Calu3 (cell line): ENCODE measurements around the gene TMEM179B. TPM values are rescaled to one million over a fixed set of nuclear protein-coding genes. Genes with fewer than 3 reads are reported as not detected.
A peak's percentile ranks its signal among the peaks of the same experiment; 100 is the strongest.

Source experiments
- BruUV-seq: library from RNA; stranded (reverse); fragments of 400-500 nt; replicated peaks from 2 replicates; lab custom pipeline; 2021; lab: Mats Ljungman, UMichigan
- CTCF ChIA-PET: fragments of 300-600 bp; sonication (Branson Sonifier 250); formaldehyde crosslinking; loops from one replicate; lab custom pipeline; 2022; ENCODE audit warnings: antibody characterized with exemption; lab: Charles Lee
- DNase-seq: peaks from one replicate; pipeline ENCODE4 v3.0.0; 2022
- H3K27ac Mint-ChIP-seq: one replicate; pipeline ENCODE4 v1.8.0; 2022; ENCODE audit warnings: mixed read lengths; ENCODE audit not compliant: unreplicated experiment
- H3K27me3 Mint-ChIP-seq: one replicate; pipeline ENCODE4 v1.8.0; 2022; ENCODE audit warnings: mixed read lengths; ENCODE audit not compliant: unreplicated experiment
- H3K36me3 Mint-ChIP-seq: one replicate; pipeline ENCODE4 v1.8.0; 2022; ENCODE audit warnings: mild to moderate bottlenecking, moderate library complexity, mixed read lengths; ENCODE audit not compliant: insufficient read depth, unreplicated experiment
- H3K4me1 Mint-ChIP-seq: one replicate; pipeline ENCODE4 v1.8.0; 2022; ENCODE audit warnings: mild to moderate bottlenecking, low read depth, mixed read lengths; ENCODE audit not compliant: unreplicated experiment
- H3K4me3 Mint-ChIP-seq: one replicate; pipeline ENCODE4 v1.8.0; 2022; ENCODE audit warnings: mild to moderate bottlenecking, low read depth, moderate library complexity, mixed read lengths; ENCODE audit not compliant: unreplicated experiment
- H3K9me3 Mint-ChIP-seq: one replicate; pipeline ENCODE4 v1.8.0; 2022; ENCODE audit warnings: low read depth, mixed read lengths; ENCODE audit not compliant: unreplicated experiment
- intact Hi-C: fragments of 100-400 bp; cut with micrococcal nuclease; formaldehyde crosslinking; loops from one replicate; pipeline ENCODE4 v1.10.0; 2022; ENCODE audit not compliant: unreplicated experiment
- microRNA-seq: library from miRNA; unstranded; fragments of <30 nt; microRNA quantifications from one replicate; pipeline ENCODE4 v1.2.0, GENCODE V29; 2022
- total RNA-seq: library from RNA; stranded (reverse); gene quantifications from 2 replicates; pipeline ENCODE4 v1.2.3, GENCODE V29; 2022
- TF ChIP-seq, protein P1 (sequence below): fragments of 200-600 bp; IDR thresholded peaks from one replicate; pipeline ENCODE4 v1.8.0; 2022; ENCODE audit warnings: antibody characterized with exemption; ENCODE audit not compliant: unreplicated experiment

The TMEM179B gene
- total RNA-seq, 1 experiment from 2014 or later: 65.6 TPM

DNA sequence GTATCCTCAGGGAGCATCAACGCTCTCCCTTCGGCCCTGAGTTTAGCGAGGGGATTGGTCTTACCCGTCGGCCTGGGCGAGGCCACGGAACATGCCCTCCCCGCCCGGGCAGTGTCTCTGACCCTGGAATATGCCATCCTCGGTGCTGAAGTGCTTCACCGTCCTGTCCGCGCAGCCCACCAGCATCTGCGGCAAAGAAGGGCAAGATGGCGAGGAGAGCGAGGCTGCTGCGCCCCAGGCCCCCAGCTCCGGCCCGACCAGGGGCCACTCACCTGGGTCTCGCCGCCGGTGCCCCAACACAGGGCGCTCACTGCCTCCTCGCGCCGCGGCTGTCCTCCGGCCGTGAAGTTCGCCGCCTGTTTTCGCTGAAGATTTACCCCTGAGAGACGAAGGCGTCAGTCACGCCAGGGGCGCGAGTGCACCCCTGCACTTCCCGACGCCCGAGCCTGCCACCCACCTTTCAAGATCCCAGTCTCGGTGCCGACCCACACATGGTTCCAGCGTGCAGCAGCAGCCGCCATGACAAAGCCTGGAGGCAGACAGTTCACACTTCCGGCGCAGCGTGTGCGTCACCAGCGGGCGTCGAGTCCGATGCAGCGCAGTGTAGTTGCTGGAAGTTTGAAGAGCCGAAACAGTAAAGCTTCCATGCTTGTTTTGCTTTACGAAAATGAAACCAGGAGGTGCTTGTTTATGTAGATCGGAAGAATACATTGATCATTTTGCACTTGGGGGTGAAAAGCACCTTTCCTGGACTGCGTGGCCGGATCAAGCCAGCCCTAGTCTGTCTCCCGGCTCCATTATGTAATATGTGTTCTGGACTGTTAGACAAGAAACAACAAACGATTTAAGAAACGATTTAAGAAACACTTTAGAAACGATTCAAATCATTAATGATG, 52.1 kb downstream of the TMEM179B start, which contains the start of gene WDR74:
TSS of gene WDR74 (minus strand) at position 541 of the 896 bp plus-strand sequence. CDS start at position 521, 20 bp downstream.
- Mint-ChIP-seq H3K4me1 (peaks cover 13% of the 10 kb centered on the region), H3K27ac (no peak within 1 kb of the TSS)
- CTCF ChIA-PET: interaction anchor here (0.7 to 1.0 kb wide), 2 partner anchors 42 to 227 kb away, joined by 3 to 7 read pairs; no protein-coding TSS in a partner anchor

More for the DNA sequence above, 52.1 kb downstream of the TMEM179B start, which contains the start of gene WDR74:
- no peak within 1 kb of the TSS for H3K4me3 Mint-ChIP-seq
- TF ChIP-seq, protein P1, sequence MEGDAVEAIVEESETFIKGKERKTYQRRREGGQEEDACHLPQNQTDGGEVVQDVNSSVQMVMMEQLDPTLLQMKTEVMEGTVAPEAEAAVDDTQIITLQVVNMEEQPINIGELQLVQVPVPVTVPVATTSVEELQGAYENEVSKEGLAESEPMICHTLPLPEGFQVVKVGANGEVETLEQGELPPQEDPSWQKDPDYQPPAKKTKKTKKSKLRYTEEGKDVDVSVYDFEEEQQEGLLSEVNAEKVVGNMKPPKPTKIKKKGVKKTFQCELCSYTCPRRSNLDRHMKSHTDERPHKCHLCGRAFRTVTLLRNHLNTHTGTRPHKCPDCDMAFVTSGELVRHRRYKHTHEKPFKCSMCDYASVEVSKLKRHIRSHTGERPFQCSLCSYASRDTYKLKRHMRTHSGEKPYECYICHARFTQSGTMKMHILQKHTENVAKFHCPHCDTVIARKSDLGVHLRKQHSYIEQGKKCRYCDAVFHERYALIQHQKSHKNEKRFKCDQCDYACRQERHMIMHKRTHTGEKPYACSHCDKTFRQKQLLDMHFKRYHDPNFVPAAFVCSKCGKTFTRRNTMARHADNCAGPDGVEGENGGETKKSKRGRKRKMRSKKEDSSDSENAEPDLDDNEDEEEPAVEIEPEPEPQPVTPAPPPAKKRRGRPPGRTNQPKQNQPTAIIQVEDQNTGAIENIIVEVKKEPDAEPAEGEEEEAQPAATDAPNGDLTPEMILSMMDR: no peak
- no TSS peak for BruUV-seq
- H3K9me3 Mint-ChIP-seq: no peaks in the 10 kb centered on the region
- H3K36me3 Mint-ChIP-seq: peaks cover 15% of the 10 kb centered on the region
- DNase-seq: peak; percentile 87
- intact Hi-C loops: no loop called here
- no peaks in the 10 kb centered on the region for H3K27me3 Mint-ChIP-seq

Small RNA genes lying within 50 kb of the gene (microRNA-seq; reads per million reads assigned to microRNA genes)
- gene MIR6514 (1.1 reads per million), gene MIR6748 (not detected)

Other genes with a start within 250 kb of the TMEM179B start
- gene AHNAK, start 240.6 kb upstream of the TMEM179B start, total RNA-seq: 246 and 253 TPM in 2 replicates
- 970 and 1,189 TPM in 2 replicates for gene EEF1G, start 213.5 kb upstream of the TMEM179B start, total RNA-seq
- 21.9 and 26.3 TPM in 2 replicates for gene TUT1, start 195.9 kb upstream of the TMEM179B start, total RNA-seq
- gene MTA2, start 185.5 kb upstream of the TMEM179B start, total RNA-seq: 90.4 and 97.2 TPM in 2 replicates
- 43.3 and 51.4 TPM in 2 replicates for gene EML3, start 174.6 kb upstream of the TMEM179B start, total RNA-seq
- gene ROM1, start 174.1 kb upstream of the TMEM179B start, total RNA-seq: 1.6 and 2.6 TPM in 2 replicates
- gene B3GAT3, start 165.4 kb upstream of the TMEM179B start, total RNA-seq: 31.5 and 32.7 TPM in 2 replicates
- 356 and 377 TPM in 2 replicates for gene GANAB, start 140.8 kb upstream of the TMEM179B start, total RNA-seq
- 21.4 and 26.0 TPM in 2 replicates for gene INTS5, start 134.1 kb upstream of the TMEM179B start, total RNA-seq
- gene C11orf98, start 122.2 kb upstream of the TMEM179B start, total RNA-seq: 61.7 and 67.4 TPM in 2 replicates
- 17.7 and 23.1 TPM in 2 replicates for gene CSKMT, start 122.1 kb upstream of the TMEM179B start, total RNA-seq
- gene UQCC3, start 115.7 kb upstream of the TMEM179B start, total RNA-seq: 10.4 and 11.4 TPM in 2 replicates
- gene LBHD1, start 115.1 kb upstream of the TMEM179B start, total RNA-seq: 16.4 and 21.3 TPM in 2 replicates
- gene UBXN1, start 108.3 kb upstream of the TMEM179B start, total RNA-seq: 91.9 and 98.7 TPM in 2 replicates
- 0.71 and 1.5 TPM in 2 replicates for gene LRRN4CL, start 97.9 kb upstream of the TMEM179B start, total RNA-seq
- gene BSCL2, start 80.0 kb upstream of the TMEM179B start, total RNA-seq: 71.5 and 88.0 TPM in 2 replicates
- not detected in 2 replicates for gene GNG3, start 79.7 kb upstream of the TMEM179B start, total RNA-seq
- gene HNRNPUL2, start 59.9 kb upstream of the TMEM179B start, total RNA-seq: 52.6 and 52.7 TPM in 2 replicates
- 35.5 and 36.7 TPM in 2 replicates for gene TTC9C, start 58.9 kb upstream of the TMEM179B start, total RNA-seq
- gene ZBTB3, start 33.2 kb upstream of the TMEM179B start, total RNA-seq: 9.7 and 10.6 TPM in 2 replicates
- gene POLR2G, start 25.8 kb upstream of the TMEM179B start, total RNA-seq: 83.4 and 86.9 TPM in 2 replicates
- 26.0 and 28.9 TPM in 2 replicates for gene TAF6L, start 16.0 kb upstream of the TMEM179B start, total RNA-seq
- gene TMEM223, start 4.6 kb downstream of the TMEM179B start, total RNA-seq: 19.4 and 20.5 TPM in 2 replicates
- gene NXF1, start 18.0 kb downstream of the TMEM179B start, total RNA-seq: 48.0 and 51.6 TPM in 2 replicates
- 38.3 and 39.2 TPM in 2 replicates for gene STX5, start 44.6 kb downstream of the TMEM179B start, total RNA-seq
- not detected in 2 replicates for gene TEX54, start 45.4 kb downstream of the TMEM179B start, total RNA-seq
- gene WDR74, start 52.2 kb downstream of the TMEM179B start, total RNA-seq: 87.7 and 97.4 TPM in 2 replicates
- 410 and 444 TPM in 2 replicates for gene SLC3A2, start 93.5 kb downstream of the TMEM179B start, total RNA-seq
- not detected in 2 replicates for gene CHRM1, start 134.0 kb downstream of the TMEM179B start, total RNA-seq
- gene SLC22A6, start 197.6 kb downstream of the TMEM179B start, total RNA-seq: not detected in 2 replicates
- gene SLC22A8, start 228.4 kb downstream of the TMEM179B start, total RNA-seq: not detected in 2 replicates